Sigmoid colon (tissue), 7 donors: Measurements from ENCODE around the gene SPTLC1. TPM values are rescaled to one million over a fixed set of nuclear protein-coding genes. Genes with fewer than 3 reads are reported as not detected.
"Not testable (repeated sequence)": the region's sequence is repeated elsewhere in the genome, so short reads cannot be mapped to it uniquely, and the experiment has no call there.

Source experiments
- DNase-seq: peaks from one replicate; pipeline ENCODE4 v3.0.0-alpha.2; 2019
- H3K27ac ChIP-seq, 4 donors: fragments of 200-600 bp; sonication (generic); one replicate each; pipeline ENCODE4 v1.5.1; 2016 to 2019; ENCODE audit warnings: mild to moderate bottlenecking in 1 of 4
- H3K27me3 ChIP-seq, 3 donors: fragments of 200-600 bp; sonication (generic); one replicate each; pipeline ENCODE4 v1.5.1; 2019; ENCODE audit warnings: mild to moderate bottlenecking in 1 of 3
- H3K36me3 ChIP-seq, 4 donors: fragments of 200-600 bp; sonication (generic); one replicate each; pipeline ENCODE4 v1.5.1; 2016 to 2019
- H3K4me1 ChIP-seq, 4 donors: fragments of 200-600 bp; sonication (generic); one replicate each; pipeline ENCODE4 v1.5.1; 2017 to 2019
- H3K4me3 ChIP-seq, 4 donors: fragments of 200-600 bp; sonication (generic); one replicate each; pipeline ENCODE4 v1.5.1; 2017 to 2019; ENCODE audit warnings: mild to moderate bottlenecking in 2 of 4, moderate library complexity in 1 of 4
- H3K9me3 ChIP-seq, 4 donors: fragments of 200-600 bp in 3 of 4; sonication (generic) in 3 of 4; one replicate each; pipeline versions ENCODE4 v1.5.1 to v1.6.1; 2013 to 2019
- EP300 ChIP-seq, 4 donors: sonication (generic); formaldehyde crosslinking; IDR thresholded peaks; one replicate each; pipeline ENCODE4 v1.6.1; 2017; ENCODE audit warnings: antibody characterized with exemption in 4 of 4
- POLR2A ChIP-seq, 2 donors: fragments of 450-650 bp; IDR thresholded peaks; one replicate each; pipeline ENCODE4 v1.6.1; 2016; ENCODE audit warnings: antibody characterized with exemption in 2 of 2, mild to moderate bottlenecking in 2 of 2, moderate library complexity in 2 of 2
- POLR2AphosphoS5 ChIP-seq, 4 donors: sonication (generic); formaldehyde crosslinking; IDR thresholded peaks; one replicate each; pipeline ENCODE4 v1.6.1; 2017; ENCODE audit warnings: antibody characterized with exemption in 4 of 4
- WGBS, 2 donors: extraction: QIAGEN DNeasy Blood & Tissue Kit; methylation state at CpG; one replicate each; pipeline ENCODE4 v1.1.7; 2013; 5-methylcytosine and 5-hydroxymethylcytosine counted together
- intact Hi-C: fragments of 100-400 bp; cut with DNase I; formaldehyde crosslinking; loops from one replicate; pipeline ENCODE4 v1.15.1; 2023
- polyA plus RNA-seq, 3 donors: library from polyadenylated mRNA; stranded (reverse); fragments of 200-250 nt; gene quantifications; one replicate each; pipeline ENCODE4 v1.2.3, GENCODE V29; 2013
- total RNA-seq, 4 donors: library from RNA; depleted of rRNA; stranded (reverse); fragments of >200 nt; gene quantifications; one replicate each; pipeline ENCODE4 v1.1.0, GENCODE V29; 2016
- TF ChIP-seq, protein P1 (sequence below), 4 experiments: fragments of 450-650 bp in 3 of 4; fragments of 200-600 bp in 1 of 4; IDR thresholded peaks; one replicate each; pipeline ENCODE4 v1.5.1; 2016 to 2019; ENCODE audit warnings: antibody characterized with exemption in 4 of 4, mild to moderate bottlenecking in 3 of 4, moderate library complexity in 2 of 4
- donor health status: healthy with polysubstance abuse.
- donor health status: Bipolar disorder and iron deficiency.
- donor health status: healthy.

The SPTLC1 gene
- total and polyA plus RNA-seq, 7 donors = 10.2 to 75.4 (median 55.0) TPM

DNA sequence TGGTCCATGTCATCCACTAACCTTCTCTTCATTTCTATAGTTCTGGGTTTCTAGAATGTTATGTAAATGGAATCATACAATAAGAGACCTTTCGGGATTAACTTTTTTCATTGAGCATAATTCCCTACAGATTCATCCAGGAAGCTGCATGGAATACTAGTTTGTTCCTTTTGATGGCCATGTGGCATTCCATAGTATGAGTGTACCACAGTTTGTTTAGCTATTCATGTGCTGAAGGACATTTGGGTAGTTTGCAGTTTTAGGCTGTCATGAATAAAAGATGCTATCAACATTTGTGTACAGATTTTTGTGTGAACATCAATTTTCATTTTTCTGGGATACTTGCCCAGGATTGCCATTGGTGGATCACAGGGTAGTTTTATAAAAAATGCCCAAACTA is 6.8 kb upstream of the SPTLC1 start:
- Histone ChIP-seq H3K36me3 (no peaks in the 10 kb centered on the region), H3K4me1 (no peaks in the 10 kb centered on the region), H3K27ac (no peak overlapping the region), H3K27me3 (no peaks in the 10 kb centered on the region), H3K9me3 (no peaks in the 10 kb centered on the region), H3K4me3 (no peak overlapping the region)
- intact Hi-C loops = no loop called here
- TF ChIP-seq POLR2AphosphoS5 (IDR thresholded peaks at IDR 0.05) (no peak), POLR2A (IDR thresholded peaks at IDR 0.05) (no peak), EP300 (IDR thresholded peaks at IDR 0.05) (no peak)
- TF ChIP-seq, protein P1, sequence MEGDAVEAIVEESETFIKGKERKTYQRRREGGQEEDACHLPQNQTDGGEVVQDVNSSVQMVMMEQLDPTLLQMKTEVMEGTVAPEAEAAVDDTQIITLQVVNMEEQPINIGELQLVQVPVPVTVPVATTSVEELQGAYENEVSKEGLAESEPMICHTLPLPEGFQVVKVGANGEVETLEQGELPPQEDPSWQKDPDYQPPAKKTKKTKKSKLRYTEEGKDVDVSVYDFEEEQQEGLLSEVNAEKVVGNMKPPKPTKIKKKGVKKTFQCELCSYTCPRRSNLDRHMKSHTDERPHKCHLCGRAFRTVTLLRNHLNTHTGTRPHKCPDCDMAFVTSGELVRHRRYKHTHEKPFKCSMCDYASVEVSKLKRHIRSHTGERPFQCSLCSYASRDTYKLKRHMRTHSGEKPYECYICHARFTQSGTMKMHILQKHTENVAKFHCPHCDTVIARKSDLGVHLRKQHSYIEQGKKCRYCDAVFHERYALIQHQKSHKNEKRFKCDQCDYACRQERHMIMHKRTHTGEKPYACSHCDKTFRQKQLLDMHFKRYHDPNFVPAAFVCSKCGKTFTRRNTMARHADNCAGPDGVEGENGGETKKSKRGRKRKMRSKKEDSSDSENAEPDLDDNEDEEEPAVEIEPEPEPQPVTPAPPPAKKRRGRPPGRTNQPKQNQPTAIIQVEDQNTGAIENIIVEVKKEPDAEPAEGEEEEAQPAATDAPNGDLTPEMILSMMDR (IDR thresholded peaks at IDR 0.05) = no peak
- WGBS, 2 donors = 90 to 96% methylated on average over 1 of the region's 1 CpG
- DNase-seq = no peak

DNA sequence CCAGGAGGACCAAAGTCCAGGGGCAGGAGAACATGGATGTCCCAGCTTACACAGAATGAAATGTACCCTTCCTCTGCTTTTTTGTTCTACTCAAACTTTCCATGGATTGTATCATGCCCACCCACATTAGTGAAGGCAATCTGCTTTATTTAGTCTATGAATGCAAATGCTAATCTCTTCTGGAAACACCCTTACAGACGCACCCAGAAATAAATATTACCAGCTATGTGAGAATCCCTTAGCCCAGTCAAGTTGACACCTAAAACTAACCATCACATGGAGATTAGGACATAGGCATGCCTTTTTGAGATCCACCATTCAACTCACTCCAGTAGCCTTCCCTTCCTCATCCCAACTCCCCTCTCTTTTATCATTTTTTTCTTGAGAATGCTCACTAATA is 6.1 kb upstream of the SPTLC1 start:
- H3K9me3 ChIP-seq = no peaks in the 10 kb centered on the region
- H3K4me1 ChIP-seq = no peaks in the 10 kb centered on the region
- no peaks in the 10 kb centered on the region for H3K36me3 ChIP-seq
- no peaks in the 10 kb centered on the region for H3K27me3 ChIP-seq
- DNase-seq = no peak
- TF ChIP-seq POLR2A (IDR thresholded peaks at IDR 0.05) = no peak
- TF ChIP-seq, protein P1 (IDR thresholded peaks at IDR 0.05) = no peak
- no peak for TF ChIP-seq EP300 (IDR thresholded peaks at IDR 0.05)
- TF ChIP-seq POLR2AphosphoS5 (IDR thresholded peaks at IDR 0.05) = no peak
- WGBS, 2 donors = 74 to 88% methylated on average over 1 of the region's 1 CpG
- intact Hi-C loops = no loop called here
- no peak overlapping the region for H3K4me3 ChIP-seq
- no peak overlapping the region for H3K27ac ChIP-seq

DNA sequence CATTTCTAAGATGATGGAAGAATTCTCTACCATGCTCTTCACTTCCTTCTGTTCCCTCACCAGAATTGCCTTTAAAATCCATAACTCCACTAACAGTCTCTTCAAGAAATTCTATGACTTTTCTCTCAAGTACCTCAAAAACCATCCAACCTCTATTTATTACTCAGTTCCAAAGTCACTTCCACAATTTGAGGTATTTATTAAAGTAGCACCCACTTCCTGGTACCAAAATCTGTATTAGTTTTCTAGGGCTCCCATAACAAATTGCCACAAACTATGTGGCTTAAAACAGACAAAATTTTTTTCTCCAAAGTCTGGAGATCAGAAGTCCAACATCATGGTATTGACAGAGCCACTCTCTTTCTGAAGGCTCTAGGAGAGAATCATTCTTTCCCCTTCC is 4.9 kb upstream of the SPTLC1 start:
- Histone ChIP-seq H3K36me3 (no peaks in the 10 kb centered on the region), H3K9me3 (no peaks in the 10 kb centered on the region), H3K27ac (no peak overlapping the region), H3K27me3 (no peaks in the 10 kb centered on the region), H3K4me3 (no peak overlapping the region), H3K4me1 (peaks cover 0 to 6% (median 2%) of the 10 kb centered on the region in 4 donors)
- intact Hi-C loops = no loop called here
- TF ChIP-seq EP300 (IDR thresholded peaks at IDR 0.05) (no peak), POLR2A (IDR thresholded peaks at IDR 0.05) (no peak), POLR2AphosphoS5 (IDR thresholded peaks at IDR 0.05) (no peak)
- TF ChIP-seq, protein P1 (IDR thresholded peaks at IDR 0.05) = no peak
- DNase-seq = no peak

DNA sequence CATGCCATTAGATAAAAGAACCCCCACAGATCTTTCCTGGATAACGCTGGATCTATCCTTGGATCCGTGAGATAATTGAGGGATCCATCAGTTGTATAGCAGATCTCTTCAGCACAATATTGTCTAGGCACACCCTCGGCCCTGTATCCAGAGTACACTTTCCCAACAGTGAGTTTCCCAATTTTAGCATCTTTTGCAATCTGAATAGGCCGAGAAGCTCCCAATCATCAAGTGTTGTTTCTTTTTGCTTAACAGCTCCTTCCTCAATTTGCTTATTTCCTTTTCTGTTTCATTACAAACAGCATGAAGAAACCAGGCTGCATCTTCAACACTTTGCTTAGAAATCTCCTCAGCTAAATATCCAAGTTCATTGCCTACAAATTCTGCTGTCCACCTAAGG is 4.4 kb upstream of the SPTLC1 start:
- Histone ChIP-seq H3K27me3 (no peaks in the 10 kb centered on the region), H3K9me3 (no peaks in the 10 kb centered on the region), H3K4me3 (no peak overlapping the region), H3K36me3 (no peaks in the 10 kb centered on the region), H3K4me1 (peaks cover 0 to 9% (median 2%) of the 10 kb centered on the region in 4 donors), H3K27ac (no peak overlapping the region)
- DNase-seq = no peak
- WGBS, 2 donors = 74 to 85% methylated on average over 4 of the region's 4 CpGs
- TF ChIP-seq POLR2A (IDR thresholded peaks at IDR 0.05) (no peak), EP300 (IDR thresholded peaks at IDR 0.05) (no peak), POLR2AphosphoS5 (IDR thresholded peaks at IDR 0.05) (no peak)
- TF ChIP-seq, protein P1 (IDR thresholded peaks at IDR 0.05) = no peak
- intact Hi-C loops = loop anchor here (5.0 kb wide), 1 partner anchor 167 kb away; the partner anchor contains the start of gene ROR2

DNA sequence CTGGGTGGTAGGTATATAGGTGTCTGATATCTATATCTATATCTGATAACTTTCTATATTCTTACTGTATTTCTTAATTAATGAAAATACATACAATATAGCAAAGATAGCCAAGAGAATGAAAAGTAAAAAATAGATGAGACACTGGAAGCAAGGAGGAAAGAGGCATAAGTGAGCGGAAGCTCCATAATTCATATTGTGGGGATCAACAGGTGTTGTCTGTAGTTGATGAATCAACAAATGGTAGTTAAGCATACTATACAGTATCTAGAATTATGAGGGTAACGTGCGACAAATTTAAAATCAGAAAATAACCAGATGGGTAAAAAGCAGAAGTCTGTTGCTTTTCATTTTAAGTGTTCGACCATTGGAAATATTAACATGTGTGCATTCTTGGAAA is 7.1 kb downstream of the SPTLC1 start:
- no peaks in the 10 kb centered on the region for H3K27me3 ChIP-seq
- peaks cover 0 to 1% (median 0%) of the 10 kb centered on the region in 4 donors for H3K4me1 ChIP-seq
- no peak for DNase-seq
- TF ChIP-seq POLR2AphosphoS5 (IDR thresholded peaks at IDR 0.05) (no peak), POLR2A (IDR thresholded peaks at IDR 0.05) (no peak), EP300 (IDR thresholded peaks at IDR 0.05) (no peak)
- TF ChIP-seq, protein P1 (IDR thresholded peaks at IDR 0.05) = no peak
- peaks cover 0 to 72% (median 18%) of the 10 kb centered on the region in 4 donors for H3K36me3 ChIP-seq
- H3K9me3 ChIP-seq = no peaks in the 10 kb centered on the region
- H3K27ac ChIP-seq = no peak overlapping the region
- intact Hi-C loops = no loop called here
- WGBS, 2 donors = 92 to 97% methylated on average over 4 of the region's 4 CpGs
- no peak overlapping the region for H3K4me3 ChIP-seq

DNA sequence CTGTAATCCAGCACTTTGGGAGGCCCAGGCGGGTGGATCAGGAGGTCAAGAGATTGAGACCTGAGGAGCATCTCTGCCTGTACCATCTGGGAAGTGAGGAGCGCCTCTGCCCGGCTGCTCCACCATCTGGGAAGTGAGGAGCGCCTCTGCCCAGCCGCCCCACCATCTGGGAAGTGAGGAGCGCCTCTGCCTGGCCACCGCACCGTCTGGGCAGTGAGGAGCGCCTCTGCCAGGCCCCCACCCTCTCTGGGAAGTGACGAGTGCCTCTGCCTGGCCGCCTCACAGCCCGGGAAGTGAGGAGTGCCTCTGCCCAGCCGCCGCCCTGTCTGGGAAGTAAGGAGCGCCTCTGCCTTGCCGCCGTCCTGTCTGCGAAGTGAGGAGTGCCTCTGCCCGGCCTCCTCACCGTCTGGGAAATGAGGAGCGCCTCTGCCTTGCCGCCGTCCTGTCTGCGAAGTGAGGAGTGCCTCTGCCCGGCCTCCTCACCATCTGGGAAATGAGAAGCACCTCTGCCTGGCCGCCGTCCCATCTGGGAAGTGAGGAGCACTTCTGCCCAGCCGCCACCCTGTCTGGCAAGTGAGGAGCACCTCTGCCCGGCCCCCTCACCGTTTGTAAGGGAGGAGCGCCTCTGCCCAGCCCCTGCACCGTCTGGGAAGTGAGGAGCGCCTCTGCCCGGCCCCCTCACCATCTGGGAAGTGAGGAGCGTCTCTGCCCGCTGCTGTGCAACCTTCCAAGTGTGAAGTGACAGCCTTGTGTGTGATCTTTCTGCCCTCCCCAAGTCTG is 9.6 kb downstream of the SPTLC1 start:
- H3K27me3 ChIP-seq, DNase-seq, H3K9me3 ChIP-seq, intact Hi-C loops, H3K27ac ChIP-seq, H3K4me3 ChIP-seq, H3K4me1 ChIP-seq: not testable (repeated sequence)
- WGBS, 2 donors = 97% methylated on average over 36 of the region's 36 CpGs
- peaks cover 0 to 52% (median 16%) of the 10 kb centered on the region in 4 donors for H3K36me3 ChIP-seq

DNA sequence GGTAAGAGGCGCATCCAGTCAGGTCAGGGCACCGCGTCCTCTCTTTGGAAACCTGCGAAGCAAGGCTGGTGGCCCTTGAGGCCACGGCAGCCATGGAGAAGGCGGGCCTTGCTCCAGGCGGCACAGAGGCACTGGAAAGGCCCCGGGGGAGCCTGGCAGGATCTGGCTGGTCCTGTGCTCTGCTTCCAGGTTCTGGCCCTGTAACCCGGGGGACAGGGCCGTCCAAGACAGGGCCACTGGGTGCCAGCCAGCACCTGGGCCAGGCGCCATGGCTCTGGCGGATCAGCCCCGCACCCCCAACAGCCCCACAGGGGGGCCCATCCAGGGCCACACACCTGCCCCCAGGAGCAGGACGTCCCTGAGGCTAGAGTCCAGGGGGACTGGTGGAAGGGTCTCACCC is 11.6 kb downstream of the SPTLC1 start:
- intact Hi-C loops, H3K9me3 ChIP-seq, H3K4me3 ChIP-seq, H3K27ac ChIP-seq, DNase-seq, H3K4me1 ChIP-seq, H3K27me3 ChIP-seq: not testable (repeated sequence)
- peaks cover 0 to 42% (median 16%) of the 10 kb centered on the region in 4 donors for H3K36me3 ChIP-seq
- 97 to 98% methylated on average over 14 of the region's 14 CpGs for WGBS, 2 donors
